ENCODE results near the gene SDCCAG8. TPM values are rescaled to one million over a fixed set of nuclear protein-coding genes. Genes with fewer than 3 reads are reported as not detected.

The SDCCAG8 gene
- total and polyA plus RNA-seq, 2 experiments from 2014 or later: 23.3 to 38.5 TPM

- no peak for TF ChIP-seq CTCF (IDR thresholded peaks at IDR 0.05; ENCODE audit: low read depth, low read length)
- no peak for DNase-seq (ENCODE audit: low read depth in 1 of 2, low spot score in 1 of 2)
- Histone ChIP-seq H3K4me3 (no peak overlapping the region), H3K27me3 (no peaks in the 10 kb centered on the region), H3K27ac (no peak overlapping the region), H3K36me3 (no peaks in the 10 kb centered on the region), H3K9me3 (ENCODE audit: low read depth) (no peaks in the 10 kb centered on the region), H3K4me1 (ENCODE audit: low read depth) (no peaks in the 10 kb centered on the region)
Observed at GRCh38 chr1:243539636-243540035, 283.8 kb downstream of the SDCCAG8 start.

- Histone ChIP-seq H3K4me1 (ENCODE audit: low read depth) (no peaks in the 10 kb centered on the region), H3K4me3 (no peak overlapping the region), H3K9me3 (ENCODE audit: low read depth) (no peaks in the 10 kb centered on the region), H3K36me3 (no peaks in the 10 kb centered on the region), H3K27ac (no peak overlapping the region), H3K27me3 (no peaks in the 10 kb centered on the region)
- no peak for DNase-seq (ENCODE audit: low read depth in 1 of 2, low spot score in 1 of 2)
- no peak for TF ChIP-seq CTCF (IDR thresholded peaks at IDR 0.05; ENCODE audit: low read depth, low read length)
Observed at GRCh38 chr1:243542739-243543415, 287.0 kb downstream of the SDCCAG8 start.

- H3K27me3 ChIP-seq: no peaks in the 10 kb centered on the region
- H3K36me3 ChIP-seq: no peaks in the 10 kb centered on the region
- no peak for TF ChIP-seq CTCF (IDR thresholded peaks at IDR 0.05; ENCODE audit: low read depth, low read length)
- H3K4me1 ChIP-seq (ENCODE audit: low read depth): no peaks in the 10 kb centered on the region
- no peak overlapping the region for H3K27ac ChIP-seq
- DNase-seq (ENCODE audit: low read depth in 1 of 2, low spot score in 1 of 2): no peak
- no peak overlapping the region for H3K4me3 ChIP-seq
- no peaks in the 10 kb centered on the region for H3K9me3 ChIP-seq (ENCODE audit: low read depth)
Observed at GRCh38 chr1:243543501-243543900, 287.7 kb downstream of the SDCCAG8 start.

GRCh38 chr1:243546457-243546856 is 290.6 kb downstream of the SDCCAG8 start:
- no peaks in the 10 kb centered on the region for H3K4me1 ChIP-seq (ENCODE audit: low read depth)
- H3K9me3 ChIP-seq (ENCODE audit: low read depth): no peaks in the 10 kb centered on the region
- H3K27me3 ChIP-seq: no peaks in the 10 kb centered on the region
- H3K27ac ChIP-seq: no peak overlapping the region
- DNase-seq (ENCODE audit: low read depth in 1 of 2, low spot score in 1 of 2): no peak
- no peak overlapping the region for H3K4me3 ChIP-seq
- TF ChIP-seq CTCF (IDR thresholded peaks at IDR 0.05; ENCODE audit: low read depth, low read length): no peak
- H3K36me3 ChIP-seq: no peaks in the 10 kb centered on the region

DNA sequence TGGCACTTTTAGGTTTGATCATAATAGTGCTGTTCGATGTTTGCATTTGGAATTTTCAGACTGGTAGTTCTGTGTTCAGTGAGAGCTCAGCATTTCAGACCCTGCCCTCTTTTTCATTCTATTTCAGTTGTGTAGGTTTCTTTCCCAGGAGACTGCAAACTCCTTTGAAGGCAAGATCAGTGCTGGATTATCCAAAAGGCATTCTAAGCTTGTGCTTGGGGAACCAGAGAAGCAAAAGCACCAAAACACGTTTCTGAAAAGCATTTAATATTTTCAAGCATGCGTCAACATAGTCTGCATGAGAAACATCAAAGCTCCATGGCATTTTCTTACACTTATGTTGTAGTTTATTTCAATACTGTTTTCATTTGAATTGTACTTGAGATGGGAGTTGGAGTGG is 292.1 kb downstream of the SDCCAG8 start:
- Histone ChIP-seq H3K27ac (no peak overlapping the region), H3K9me3 (ENCODE audit: low read depth) (no peaks in the 10 kb centered on the region), H3K4me3 (no peak overlapping the region), H3K27me3 (no peaks in the 10 kb centered on the region), H3K4me1 (ENCODE audit: low read depth) (no peaks in the 10 kb centered on the region), H3K36me3 (no peaks in the 10 kb centered on the region)
- no peak for DNase-seq (ENCODE audit: low read depth in 1 of 2, low spot score in 1 of 2)
- no peak for TF ChIP-seq CTCF (IDR thresholded peaks at IDR 0.05; ENCODE audit: low read depth, low read length)
